ENCODE data around the gene GTF3A. TPM values are rescaled to one million over a fixed set of nuclear protein-coding genes. Genes with fewer than 3 reads are reported as not detected.

GTF3A gene
- total RNA-seq, 1 experiment from 2014 or later, result 88.7 TPM

DNA sequence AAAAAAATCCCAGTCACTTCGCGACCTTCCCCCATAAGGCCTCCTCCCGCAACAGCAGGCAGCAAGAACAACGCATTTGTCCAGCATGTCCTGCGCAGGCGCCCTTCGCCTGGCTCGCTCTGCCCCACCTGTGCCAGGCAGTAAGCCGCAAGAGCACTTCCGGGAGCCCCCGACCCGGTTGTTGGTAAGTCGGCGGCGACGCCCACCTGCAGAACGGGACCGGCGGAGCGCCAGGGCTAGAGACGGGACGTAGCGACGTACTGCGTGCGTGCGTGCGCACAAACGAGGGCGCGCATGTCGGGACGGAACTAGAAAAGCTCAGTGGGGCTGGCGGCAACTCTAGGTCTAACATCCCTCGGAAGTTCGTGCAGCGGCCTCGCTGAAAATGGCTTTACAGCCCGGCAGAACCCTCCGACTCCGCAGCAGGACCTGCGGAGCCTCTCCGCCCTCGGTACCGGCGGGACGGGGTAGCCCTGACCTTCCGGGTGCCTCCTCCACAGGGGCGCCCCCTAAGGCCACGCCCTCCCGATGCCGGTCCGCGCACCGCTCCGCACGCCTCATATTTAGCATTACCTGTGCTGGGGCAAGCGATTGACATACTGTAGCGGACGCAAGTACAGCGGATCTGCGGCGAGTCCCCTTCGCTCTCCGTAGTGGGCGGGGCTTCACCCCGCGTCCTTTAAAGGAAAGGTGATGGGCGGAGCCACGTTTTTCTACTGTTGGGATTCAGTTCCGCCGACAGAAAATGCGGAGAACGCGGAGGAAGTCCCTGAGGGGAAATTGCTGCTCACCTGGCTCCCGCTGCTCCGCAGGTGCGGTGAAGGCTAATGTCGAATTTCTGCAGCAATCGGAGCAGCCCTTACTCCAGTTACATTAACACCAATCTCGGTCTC lies 25.8 kb downstream of the GTF3A start, which contains the start of gene MTIF3 (continued):
- TF ChIP-seq HMGXB4 (CRISPR knock-in tag; IDR thresholded peaks at IDR 0.05) (peak; percentile 73; the same call in 1 of the 2 replicates), ELF4 (CRISPR knock-in tag; IDR thresholded peaks at IDR 0.05; ENCODE audit: low read depth) (no peak), SMAD4 (CRISPR knock-in tag; IDR thresholded peaks at IDR 0.05) (no peak), ZNF138 (CRISPR knock-in tag; conservative IDR thresholded peaks at IDR 0.05) (no peak), ZNF423 (CRISPR knock-in tag; IDR thresholded peaks at IDR 0.05) (no peak), NFYB (CRISPR knock-in tag; conservative IDR thresholded peaks at IDR 0.05; ENCODE audit: low read depth) (no peak), ESRRA (CRISPR knock-in tag; IDR thresholded peaks at IDR 0.05; ENCODE audit: borderline replicate concordance) (no peak), JUN (CRISPR knock-in tag; IDR thresholded peaks at IDR 0.05) (0 out of 2 replicates have a peak, but pooled peaks have one; percentile 55), JAZF1 (CRISPR knock-in tag; IDR thresholded peaks at IDR 0.05) (no peak), NR2C2 (CRISPR knock-in tag; IDR thresholded peaks at IDR 0.05) (no peak), IRF2 (CRISPR knock-in tag; IDR thresholded peaks at IDR 0.05; ENCODE audit: borderline replicate concordance, low read depth) (no peak), GTF2I (CRISPR knock-in tag; conservative IDR thresholded peaks at IDR 0.05) (no peak), OVOL2 (CRISPR knock-in tag; IDR thresholded peaks at IDR 0.05; ENCODE audit: borderline replicate concordance) (no peak)
- TF ChIP-seq, protein P1, sequence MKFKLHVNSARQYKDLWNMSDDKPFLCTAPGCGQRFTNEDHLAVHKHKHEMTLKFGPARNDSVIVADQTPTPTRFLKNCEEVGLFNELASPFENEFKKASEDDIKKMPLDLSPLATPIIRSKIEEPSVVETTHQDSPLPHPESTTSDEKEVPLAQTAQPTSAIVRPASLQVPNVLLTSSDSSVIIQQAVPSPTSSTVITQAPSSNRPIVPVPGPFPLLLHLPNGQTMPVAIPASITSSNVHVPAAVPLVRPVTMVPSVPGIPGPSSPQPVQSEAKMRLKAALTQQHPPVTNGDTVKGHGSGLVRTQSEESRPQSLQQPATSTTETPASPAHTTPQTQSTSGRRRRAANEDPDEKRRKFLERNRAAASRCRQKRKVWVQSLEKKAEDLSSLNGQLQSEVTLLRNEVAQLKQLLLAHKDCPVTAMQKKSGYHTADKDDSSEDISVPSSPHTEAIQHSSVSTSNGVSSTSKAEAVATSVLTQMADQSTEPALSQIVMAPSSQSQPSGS (CRISPR knock-in tag; IDR thresholded peaks at IDR 0.05; ENCODE audit: borderline replicate concordance, low read depth), result no peak
- TF ChIP-seq, protein P2, sequence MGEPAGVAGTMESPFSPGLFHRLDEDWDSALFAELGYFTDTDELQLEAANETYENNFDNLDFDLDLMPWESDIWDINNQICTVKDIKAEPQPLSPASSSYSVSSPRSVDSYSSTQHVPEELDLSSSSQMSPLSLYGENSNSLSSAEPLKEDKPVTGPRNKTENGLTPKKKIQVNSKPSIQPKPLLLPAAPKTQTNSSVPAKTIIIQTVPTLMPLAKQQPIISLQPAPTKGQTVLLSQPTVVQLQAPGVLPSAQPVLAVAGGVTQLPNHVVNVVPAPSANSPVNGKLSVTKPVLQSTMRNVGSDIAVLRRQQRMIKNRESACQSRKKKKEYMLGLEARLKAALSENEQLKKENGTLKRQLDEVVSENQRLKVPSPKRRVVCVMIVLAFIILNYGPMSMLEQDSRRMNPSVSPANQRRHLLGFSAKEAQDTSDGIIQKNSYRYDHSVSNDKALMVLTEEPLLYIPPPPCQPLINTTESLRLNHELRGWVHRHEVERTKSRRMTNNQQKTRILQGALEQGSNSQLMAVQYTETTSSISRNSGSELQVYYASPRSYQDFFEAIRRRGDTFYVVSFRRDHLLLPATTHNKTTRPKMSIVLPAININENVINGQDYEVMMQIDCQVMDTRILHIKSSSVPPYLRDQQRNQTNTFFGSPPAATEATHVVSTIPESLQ (CRISPR knock-in tag; IDR thresholded peaks at IDR 0.05), result no peak
- TF ChIP-seq, protein P3, sequence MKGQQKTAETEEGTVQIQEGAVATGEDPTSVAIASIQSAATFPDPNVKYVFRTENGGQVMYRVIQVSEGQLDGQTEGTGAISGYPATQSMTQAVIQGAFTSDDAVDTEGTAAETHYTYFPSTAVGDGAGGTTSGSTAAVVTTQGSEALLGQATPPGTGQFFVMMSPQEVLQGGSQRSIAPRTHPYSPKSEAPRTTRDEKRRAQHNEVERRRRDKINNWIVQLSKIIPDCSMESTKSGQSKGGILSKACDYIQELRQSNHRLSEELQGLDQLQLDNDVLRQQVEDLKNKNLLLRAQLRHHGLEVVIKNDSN (CRISPR knock-in tag; IDR thresholded peaks at IDR 0.05), result 0 out of 2 replicates have a peak, but pooled peaks have one; percentile 15

GRCh38 chr13:27450921-27451471 lies 26.6 kb downstream of the GTF3A start:
- H3K9me3 Mint-ChIP-seq, result no peaks in the 10 kb centered on the region
- POLR2A ChIA-PET, result interaction anchor here (0.7 kb wide), 1 partner anchor 170 kb away, joined by 3 read pairs; no protein-coding TSS in a partner anchor
- TF ChIP-seq HMGXB4 (CRISPR knock-in tag; IDR thresholded peaks at IDR 0.05) (0 out of 2 replicates have a peak, but pooled peaks have one; percentile 0), SMAD3 (CRISPR knock-in tag; IDR thresholded peaks at IDR 0.05; ENCODE audit: borderline replicate concordance) (no peak)
- TF ChIP-seq, protein P4, sequence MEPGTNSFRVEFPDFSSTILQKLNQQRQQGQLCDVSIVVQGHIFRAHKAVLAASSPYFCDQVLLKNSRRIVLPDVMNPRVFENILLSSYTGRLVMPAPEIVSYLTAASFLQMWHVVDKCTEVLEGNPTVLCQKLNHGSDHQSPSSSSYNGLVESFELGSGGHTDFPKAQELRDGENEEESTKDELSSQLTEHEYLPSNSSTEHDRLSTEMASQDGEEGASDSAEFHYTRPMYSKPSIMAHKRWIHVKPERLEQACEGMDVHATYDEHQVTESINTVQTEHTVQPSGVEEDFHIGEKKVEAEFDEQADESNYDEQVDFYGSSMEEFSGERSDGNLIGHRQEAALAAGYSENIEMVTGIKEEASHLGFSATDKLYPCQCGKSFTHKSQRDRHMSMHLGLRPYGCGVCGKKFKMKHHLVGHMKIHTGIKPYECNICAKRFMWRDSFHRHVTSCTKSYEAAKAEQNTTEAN (CRISPR knock-in tag; IDR thresholded peaks at IDR 0.05), result no peak
- H3K27ac Mint-ChIP-seq, result peak overlapping the region; percentile 96
- DNase-seq (ENCODE audit: low spot score) (peak; percentile 58), ATAC-seq (peak; percentile 5)
- H3K36me3 Mint-ChIP-seq, result no peaks in the 10 kb centered on the region
- H3K27me3 Mint-ChIP-seq (ENCODE audit: low read depth), result peaks cover 2% of the 10 kb centered on the region; the same call in 1 of the 2 replicates
- peaks cover 32% of the 10 kb centered on the region for H3K4me1 Mint-ChIP-seq
- CTCF ChIA-PET, result interaction anchor here (0.6 to 2.1 kb wide), 5 partner anchors 25 to 375 kb away, joined by 3 to 6 read pairs (median 6); no protein-coding TSS in a partner anchor
- H3K4me3 Mint-ChIP-seq, result peak overlapping the region; percentile 90

Measured in WTC11 (cell line).